GM12878 (cell line): ENCODE measurements around the gene CD164L2. TPM values are rescaled to one million over a fixed set of nuclear protein-coding genes. Genes with fewer than 3 reads are reported as not detected.

Source experiments
- ATAC-seq: fragments of 200-7000 bp; cut with Tn5 transposase; 3 replicates; pipeline ENCODE4 v1.9.1; 2020; ENCODE audit warnings: mild to moderate bottlenecking, moderate library complexity
- BruUV-seq: library from RNA; stranded (reverse); fragments of 400-500 nt; replicated peaks from 2 replicates; lab custom pipeline; 2021; lab: Mats Ljungman, UMichigan
- CTCF ChIA-PET: fragments of 300-600 bp; sonication (Branson Sonifier 250); formaldehyde crosslinking; extraction: SDS; loops from one replicate; lab custom pipeline; 2021; ENCODE audit warnings: inconsistent platforms; lab: Yijun Ruan, JAX
- POLR2A ChIA-PET: fragments of 350-600 bp; formaldehyde crosslinking; extraction: SDS; loops from one replicate; lab custom pipeline; 2021; ENCODE audit warnings: inconsistent platforms; lab: Charles Lee
- RAD21 ChIA-PET: fragments of 300-600 bp; sonication (Branson Sonifier 250); formaldehyde crosslinking; loops from one replicate; lab custom pipeline; 2023; ENCODE audit warnings: antibody characterized with exemption; ENCODE audit not compliant: unreplicated experiment; lab: Charles Lee
- SMC1A ChIA-PET: fragments of 300-600 bp; sonication (Branson Sonifier 250); formaldehyde crosslinking; loops from one replicate; lab custom pipeline; 2023; ENCODE audit not compliant: unreplicated experiment, uncharacterized antibody; lab: Charles Lee
- DNase-seq: peaks from one replicate; pipeline ENCODE4 v3.0.0-alpha.2; 2011; ENCODE audit warnings: low read depth, low spot score
- FAIRE-seq: peaks from 3 replicates; lab custom pipeline; 2011; peaks lifted over from hg19 to GRCh38; lab: Jason Lieb, UNC
- H2AFZ ChIP-seq: 2 replicates; pipeline ENCODE4 v1.6.0; 2011; ENCODE audit warnings: low read depth, low read length, control low read depth; ENCODE audit not compliant: control insufficient read depth
- H3K27ac ChIP-seq: 2 replicates; pipeline ENCODE4 v1.5.1; 2011; ENCODE audit warnings: control low read depth; ENCODE audit not compliant: control insufficient read depth, insufficient read depth
- H3K27me3 ChIP-seq, 2 experiments: replicated peaks in 1 of 2; 2 replicates each; pipeline versions ENCODE4 v1.6.0 to v1.6.1; 2011; ENCODE audit warnings: low read length in 1 of 2; ENCODE audit not compliant: control insufficient read depth in 2 of 2, insufficient read depth in 2 of 2
- H3K36me3 ChIP-seq, 2 experiments: 2 replicates each; pipeline ENCODE4 v1.5.1; 2011; ENCODE audit warnings: low read length in 1 of 2; ENCODE audit not compliant: control insufficient read depth in 2 of 2, insufficient read depth in 2 of 2
- H3K4me1 ChIP-seq: 2 replicates; pipeline ENCODE4 v1.6.1; 2011; ENCODE audit warnings: mild to moderate bottlenecking, low read length, moderate library complexity, mixed read lengths; ENCODE audit not compliant: control insufficient read depth, insufficient read depth
- H3K4me2 ChIP-seq: 2 replicates; pipeline ENCODE4 v1.6.0; 2011; ENCODE audit warnings: control low read depth; ENCODE audit not compliant: control insufficient read depth, insufficient read depth
- H3K4me3 ChIP-seq: fragments of 200-600 bp; sonication (generic); 2 replicates; pipeline ENCODE4 v1.5.1; 2016
- H3K79me2 ChIP-seq: 2 replicates; pipeline ENCODE4 v1.6.0; 2011; ENCODE audit warnings: low read length; ENCODE audit not compliant: control insufficient read depth, insufficient read depth
- H3K9ac ChIP-seq: 2 replicates; pipeline ENCODE4 v1.8.0; 2011; ENCODE audit warnings: low read length, control low read depth, mixed read lengths; ENCODE audit not compliant: control insufficient read depth, insufficient read depth
- H3K9me3 ChIP-seq: replicated peaks from 3 replicates; pipeline ENCODE4 v1.5.1; 2011; ENCODE audit warnings: mild to moderate bottlenecking, low read length; ENCODE audit not compliant: control insufficient read depth, insufficient read depth
- H4K20me1 ChIP-seq: 2 replicates; pipeline ENCODE4 v1.6.0; 2011; ENCODE audit not compliant: control insufficient read depth, insufficient read depth
- CEBPB ChIP-seq, 2 experiments: fragments of 150-350 bp in 1 of 2; IDR thresholded peaks; 2 replicates each; pipeline ENCODE4 v1.6.1; 2012 to 2014; ENCODE audit warnings: low read depth in 2 of 2, low read length in 2 of 2, borderline replicate concordance in 1 of 2, inconsistent platforms in 1 of 2
- E2F4 ChIP-seq: IDR thresholded peaks from 2 replicates; pipeline ENCODE4 v1.6.1; 2012; ENCODE audit warnings: low read depth, low read length, improper control_type of control experiment
- KDM1A ChIP-seq: fragments of 200-600 bp; sonication (generic); IDR thresholded peaks from 2 replicates; pipeline ENCODE4 v1.6.1; 2016; ENCODE audit warnings: borderline replicate concordance
- NKRF ChIP-seq: fragments of 450-650 bp; conservative IDR thresholded peaks from 2 replicates; pipeline ENCODE4 v1.6.1; 2017; ENCODE audit warnings: mild to moderate bottlenecking, moderate library complexity
- PML ChIP-seq: IDR thresholded peaks from 2 replicates; pipeline ENCODE4 v1.6.1; 2012; ENCODE audit warnings: low read length, inconsistent platforms
- RAD51 ChIP-seq: fragments of 450-650 bp; IDR thresholded peaks from 2 replicates; pipeline ENCODE4 v1.6.1; 2016; ENCODE audit warnings: moderate library complexity, mild to moderate bottlenecking, inconsistent platforms
- RB1 ChIP-seq: fragments of 450-650 bp; formaldehyde crosslinking; IDR thresholded peaks from 2 replicates; pipeline ENCODE4 v1.6.1; 2017; ENCODE audit warnings: mild to moderate bottlenecking, borderline replicate concordance
- SIX5 ChIP-seq: IDR thresholded peaks from 2 replicates; pipeline ENCODE4 v1.6.1; 2011; ENCODE audit warnings: mild to moderate bottlenecking, low read depth, low read length, moderate library complexity; ENCODE audit not compliant: severe bottlenecking
- SREBF1 ChIP-seq: IDR thresholded peaks from 2 replicates; pipeline ENCODE4 v1.6.1; 2012; ENCODE audit warnings: mild to moderate bottlenecking, low read length
- ZNF207 ChIP-seq: fragments of 450-650 bp; IDR thresholded peaks from 2 replicates; pipeline ENCODE4 v1.6.1; 2014; ENCODE audit warnings: antibody characterized with exemption, mild to moderate bottlenecking, borderline replicate concordance
- ZNF217 ChIP-seq: fragments of 450-650 bp; IDR thresholded peaks from 2 replicates; pipeline ENCODE4 v1.6.1; 2017; ENCODE audit warnings: antibody characterized with exemption, mild to moderate bottlenecking
- WGBS: methylation state at CpG from one replicate; pipeline ENCODE4 v1.1.6; 2016; ENCODE audit warnings: low lambda C conversion rate; ENCODE audit not compliant: insufficient replicate concordance, insufficient coverage; ENCODE audit errors: missing lambda C conversion rate; 5-methylcytosine and 5-hydroxymethylcytosine counted together
- in situ Hi-C: fragments of 300-500 bp; cut with MboI; formaldehyde crosslinking; loops from 9 replicates; pipeline ENCODE4 v1.14.3; 2018; ENCODE audit warnings: mixed read lengths
- intact Hi-C: fragments of 100-400 bp; cut with micrococcal nuclease; formaldehyde crosslinking; loops from one replicate; pipeline ENCODE4 v1.14.2; 2022; ENCODE audit not compliant: unreplicated experiment
- polyA plus RNA-seq, 11 experiments: library from polyadenylated mRNA; depleted of rRNA in 4 of 11; unstranded in 6 of 11; stranded (reverse) in 5 of 11; fragments of >200 nt; fragmentation: Nextera tagmentation in 4 of 11; fragmentation: Illumina TruSeq in 1 of 11; extraction: Ambion mirVana in 4 of 11; extraction: Trizol in 1 of 11; gene quantifications; 1 replicate in 1 of 11; 2 replicates in 10 of 11; pipeline versions ENCODE4 v1.2.1 to v1.2.3, GENCODE V29; 2011 to 2016; ENCODE audit warnings: inconsistent platforms in 2 of 11, missing spikeins in 2 of 11, low read depth in 1 of 11
- total RNA-seq, 4 experiments: library from RNA; depleted of rRNA in 3 of 4; stranded (reverse); fragments of >200 nt in 3 of 4; fragmentation: Illumina TruSeq in 1 of 4; extraction: Trizol in 1 of 4; gene quantifications; 2 replicates each; pipeline versions ENCODE4 v1.2.1 to v1.2.3, GENCODE V29; 2013 to 2021
- TF ChIP-seq, protein P1 (sequence below): fragments of 450-650 bp; IDR thresholded peaks from 2 replicates; pipeline ENCODE4 v1.6.1; 2018; ENCODE audit warnings: mild to moderate bottlenecking, low read depth, moderate library complexity; ENCODE audit not compliant: partially characterized antibody
- TF ChIP-seq, protein P2 (sequence below): fragments of 450-650 bp; IDR thresholded peaks from 2 replicates; pipeline ENCODE4 v1.6.1; 2017; ENCODE audit warnings: mild to moderate bottlenecking, low read depth, inconsistent platforms; ENCODE audit not compliant: poor library complexity, severe bottlenecking

The CD164L2 gene
- total and polyA plus RNA-seq, 10 of the 15 experiments (the other 5 are each of a cell fraction or from before 2014, with no cell fraction given) = not detected

DNA sequence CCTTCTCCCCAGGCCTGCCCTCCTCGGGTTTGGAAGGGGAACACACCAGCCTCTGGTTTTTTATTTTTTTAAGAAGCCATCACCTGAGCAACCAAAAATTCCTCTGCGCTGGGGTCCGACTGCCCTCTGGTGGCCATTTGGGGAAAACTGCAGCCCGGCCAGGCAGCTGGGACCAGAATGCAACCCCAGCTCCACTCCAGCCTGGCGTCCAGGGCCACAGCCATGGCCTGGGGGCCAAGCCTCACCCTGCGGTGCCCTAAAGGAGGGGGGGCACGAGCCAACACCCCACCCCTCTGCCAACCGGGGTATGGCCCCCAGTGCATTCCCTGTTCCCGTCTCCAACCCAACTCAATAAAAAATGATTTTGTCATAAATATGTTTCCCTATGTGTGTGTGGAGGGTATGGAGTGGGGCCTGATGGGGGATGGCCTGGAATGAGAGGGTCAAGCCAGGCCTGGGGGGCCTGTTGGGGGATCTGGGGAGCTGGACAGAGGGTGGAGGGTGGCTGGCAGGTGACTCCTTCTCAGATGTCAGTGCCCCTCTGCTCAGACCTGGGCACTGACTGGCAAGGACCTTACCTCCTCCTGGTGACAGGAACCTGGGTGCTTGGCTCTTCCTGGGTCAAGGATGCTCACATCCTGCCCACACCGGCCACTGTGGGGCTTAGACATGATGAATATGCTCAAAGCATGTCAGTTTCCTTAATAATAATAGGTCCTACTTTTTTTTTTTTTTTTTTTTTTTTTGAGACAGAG lies 12.5 kb upstream of the CD164L2 start:
- CTCF ChIA-PET = interaction anchor here (0.6 to 13.5 kb wide), 42 partner anchors 9 to 352 kb away, joined by 3 to 265 read pairs (median 5); partner anchors contain the start of genes AHDC1, CD164L2, FAM76A and MAP3K6
- TF ChIP-seq CEBPB (IDR thresholded peaks at IDR 0.05; ENCODE audit: borderline replicate concordance in 1 of 2, low read depth in 2 of 2, low read length in 2 of 2) (no peak), RB1 (peak; percentile 74; the same call in 1 of the 2 replicates), SREBF1 (no peak), SIX5 (no peak), ZNF217 (no peak), ZNF207 (no peak), NKRF (no peak), E2F4 (no peak), PML (no peak), RAD51 (no peak), KDM1A (no peak)
- TF ChIP-seq, protein P1, sequence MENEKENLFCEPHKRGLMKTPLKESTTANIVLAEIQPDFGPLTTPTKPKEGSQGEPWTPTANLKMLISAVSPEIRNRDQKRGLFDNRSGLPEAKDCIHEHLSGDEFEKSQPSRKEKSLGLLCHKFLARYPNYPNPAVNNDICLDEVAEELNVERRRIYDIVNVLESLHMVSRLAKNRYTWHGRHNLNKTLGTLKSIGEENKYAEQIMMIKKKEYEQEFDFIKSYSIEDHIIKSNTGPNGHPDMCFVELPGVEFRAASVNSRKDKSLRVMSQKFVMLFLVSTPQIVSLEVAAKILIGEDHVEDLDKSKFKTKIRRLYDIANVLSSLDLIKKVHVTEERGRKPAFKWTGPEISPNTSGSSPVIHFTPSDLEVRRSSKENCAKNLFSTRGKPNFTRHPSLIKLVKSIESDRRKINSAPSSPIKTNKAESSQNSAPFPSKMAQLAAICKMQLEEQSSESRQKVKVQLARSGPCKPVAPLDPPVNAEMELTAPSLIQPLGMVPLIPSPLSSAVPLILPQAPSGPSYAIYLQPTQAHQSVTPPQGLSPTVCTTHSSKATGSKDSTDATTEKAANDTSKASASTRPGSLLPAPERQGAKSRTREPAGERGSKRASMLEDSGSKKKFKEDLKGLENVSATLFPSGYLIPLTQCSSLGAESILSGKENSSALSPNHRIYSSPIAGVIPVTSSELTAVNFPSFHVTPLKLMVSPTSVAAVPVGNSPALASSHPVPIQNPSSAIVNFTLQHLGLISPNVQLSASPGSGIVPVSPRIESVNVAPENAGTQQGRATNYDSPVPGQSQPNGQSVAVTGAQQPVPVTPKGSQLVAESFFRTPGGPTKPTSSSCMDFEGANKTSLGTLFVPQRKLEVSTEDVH = no peak
- TF ChIP-seq, protein P2, sequence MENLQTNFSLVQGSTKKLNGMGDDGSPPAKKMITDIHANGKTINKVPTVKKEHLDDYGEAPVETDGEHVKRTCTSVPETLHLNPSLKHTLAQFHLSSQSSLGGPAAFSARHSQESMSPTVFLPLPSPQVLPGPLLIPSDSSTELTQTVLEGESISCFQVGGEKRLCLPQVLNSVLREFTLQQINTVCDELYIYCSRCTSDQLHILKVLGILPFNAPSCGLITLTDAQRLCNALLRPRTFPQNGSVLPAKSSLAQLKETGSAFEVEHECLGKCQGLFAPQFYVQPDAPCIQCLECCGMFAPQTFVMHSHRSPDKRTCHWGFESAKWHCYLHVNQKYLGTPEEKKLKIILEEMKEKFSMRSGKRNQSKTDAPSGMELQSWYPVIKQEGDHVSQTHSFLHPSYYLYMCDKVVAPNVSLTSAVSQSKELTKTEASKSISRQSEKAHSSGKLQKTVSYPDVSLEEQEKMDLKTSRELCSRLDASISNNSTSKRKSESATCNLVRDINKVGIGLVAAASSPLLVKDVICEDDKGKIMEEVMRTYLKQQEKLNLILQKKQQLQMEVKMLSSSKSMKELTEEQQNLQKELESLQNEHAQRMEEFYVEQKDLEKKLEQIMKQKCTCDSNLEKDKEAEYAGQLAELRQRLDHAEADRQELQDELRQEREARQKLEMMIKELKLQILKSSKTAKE = no peak

More for the DNA sequence above, 12.5 kb upstream of the CD164L2 start:
- Histone ChIP-seq H3K27me3 (no peaks in the 10 kb centered on the region), H3K4me2 (no peak overlapping the region), H2AFZ (no peak overlapping the region), H3K4me1 (peaks cover 8% of the 10 kb centered on the region), H3K36me3 (no peaks in the 10 kb centered on the region), H4K20me1 (no peaks in the 10 kb centered on the region), H3K79me2 (no peaks in the 10 kb centered on the region), H3K4me3 (no peak overlapping the region), H3K27ac (no peak overlapping the region), H3K9me3 (no peaks in the 10 kb centered on the region), H3K9ac (no peak overlapping the region)
- BruUV-seq = no TSS peak
- ATAC-seq (peak; percentile 70), DNase-seq (no peak), FAIRE-seq (peak; percentile 35)
- 2% methylated on average over 10 of the region's 10 CpGs for WGBS
- ChIA-PET SMC1A (interaction anchor here (0.6 to 5.6 kb wide), 16 partner anchors 8 to 351 kb away, joined by 3 to 54 read pairs (median 6); partner anchors contain the start of gene AHDC1), RAD21 (interaction anchor here (0.7 to 4.9 kb wide), 27 partner anchors 9 to 351 kb away, joined by 3 to 103 read pairs (median 4); partner anchors contain the start of gene SYTL1), POLR2A (interaction anchor here (0.7 to 2.9 kb wide), 4 partner anchors 19 to 273 kb away, joined by 4 to 16 read pairs (median 5); no protein-coding TSS in a partner anchor)
- in situ Hi-C loops (loop anchor here (5.0 kb wide), 1 partner anchor 267 kb away; no protein-coding TSS in a partner anchor), intact Hi-C loops (loop anchor here (1.0 to 2.0 kb wide), 2 partner anchors 268 to 293 kb away; no protein-coding TSS in a partner anchor)
